PFSK-1 (cell line): ENCODE results near the gene ERBB4.

Experiments
- FOXP2 ChIP-seq: optimal IDR thresholded peaks from 2 replicates; pipeline ENCODE3; 2011; ENCODE audit warnings: borderline replicate concordance, control low read depth, inconsistent platforms; ENCODE audit not compliant: insufficient read depth; ENCODE audit errors: extremely low read length, extremely low read depth
- POLR2AphosphoS5 ChIP-seq: IDR thresholded peaks from 2 replicates; pipeline ENCODE4 v1.6.1; 2012; ENCODE audit warnings: low read depth, mild to moderate bottlenecking, control low read depth, low read length, moderate library complexity
- REST ChIP-seq, 2 experiments: IDR thresholded peaks; 2 replicates each; pipeline versions ENCODE4 v1.6.1 to v1.8.0; 2011 to 2012; ENCODE audit warnings: low read depth in 2 of 2, low read length in 2 of 2, control low read depth in 1 of 2, inconsistent platforms in 1 of 2, mild to moderate bottlenecking in 1 of 2, moderate library complexity in 1 of 2; ENCODE audit not compliant: insufficient read depth in 1 of 2
- SIN3A ChIP-seq: IDR thresholded peaks from 2 replicates; pipeline ENCODE4 v1.6.1; 2012; ENCODE audit warnings: mild to moderate bottlenecking, low read length, moderate library complexity, borderline replicate concordance; ENCODE audit not compliant: insufficient read depth
- TAF1 ChIP-seq: IDR thresholded peaks from 2 replicates; pipeline ENCODE4 v1.6.1; 2012; ENCODE audit warnings: low read length, control low read depth, borderline replicate concordance; ENCODE audit not compliant: insufficient read depth

ERBB4 gene

DNA sequence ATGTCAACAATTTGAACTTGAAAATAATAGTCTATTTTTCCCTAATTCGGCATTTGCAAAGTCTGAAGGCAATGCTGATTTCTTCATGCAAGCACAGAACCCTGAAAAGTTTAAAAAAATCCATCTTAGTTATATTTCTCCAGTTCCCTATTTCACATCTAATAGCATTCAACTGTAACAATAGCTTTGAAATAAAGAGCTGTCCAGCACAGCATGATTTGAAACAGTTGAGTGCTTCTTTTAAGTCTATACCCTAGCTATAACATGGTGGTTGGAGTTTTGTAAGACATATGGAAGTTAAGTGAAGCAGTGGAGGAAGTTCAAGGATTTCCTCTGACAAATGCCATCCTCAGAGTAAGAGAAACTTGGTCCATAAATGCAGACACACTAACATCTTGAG is 691.9 kb downstream of the ERBB4 start:
- TF ChIP-seq POLR2AphosphoS5 (no peak), REST (IDR thresholded peaks at IDR 0.05; ENCODE audit: insufficient read depth in 1 of 2, low read depth in 2 of 2, low read length in 2 of 2) (no peak)

GRCh38 chr2:211846036-211846400 is 692.6 kb downstream of the ERBB4 start:
- TF ChIP-seq TAF1 (no peak), POLR2AphosphoS5 (no peak), SIN3A (no peak), FOXP2 (no peak), REST (IDR thresholded peaks at IDR 0.05; ENCODE audit: insufficient read depth in 1 of 2, low read depth in 2 of 2, low read length in 2 of 2) (no peak)

DNA sequence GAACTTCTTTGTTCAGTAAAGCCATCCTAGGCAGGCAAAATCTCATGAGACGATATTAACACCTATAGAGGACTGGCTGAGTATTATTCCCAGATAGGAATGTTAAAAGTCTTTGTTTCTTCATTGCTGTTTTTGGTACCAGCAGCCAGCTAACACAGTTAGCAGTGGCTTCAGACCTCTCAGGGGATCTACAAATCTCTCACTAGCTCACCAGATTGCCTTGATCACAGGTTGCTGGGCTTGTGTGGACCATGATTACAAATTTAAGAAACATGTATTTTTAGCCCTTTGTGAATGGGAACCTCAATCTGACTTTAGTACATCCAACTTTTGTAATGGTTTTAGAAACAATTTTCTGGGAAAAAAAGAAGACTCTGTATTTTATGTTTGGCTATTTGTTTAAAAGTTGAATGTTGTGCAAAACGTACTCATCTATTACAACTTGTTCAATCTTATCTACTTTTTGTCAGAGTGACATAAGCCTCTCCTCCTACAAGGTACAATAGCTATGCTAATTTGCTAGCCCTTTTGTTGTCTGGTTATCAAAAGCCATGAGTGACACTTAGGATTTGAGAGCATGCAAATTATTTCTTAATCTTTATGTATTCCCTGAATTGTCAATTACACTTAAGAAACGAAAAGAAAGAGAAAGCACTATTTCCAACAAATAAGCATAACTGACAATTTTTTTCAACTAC is 693.1 kb downstream of the ERBB4 start:
- no peak for TF ChIP-seq REST (IDR thresholded peaks at IDR 0.05; ENCODE audit: insufficient read depth in 1 of 2, low read depth in 2 of 2, low read length in 2 of 2)
- TF ChIP-seq FOXP2, result no peak
- no peak for TF ChIP-seq POLR2AphosphoS5
- TF ChIP-seq TAF1, result no peak
- no peak for TF ChIP-seq SIN3A

GRCh38 chr2:211837706-211838105 is 700.9 kb downstream of the ERBB4 start:
- no peak for TF ChIP-seq REST (IDR thresholded peaks at IDR 0.05; ENCODE audit: insufficient read depth in 1 of 2, low read depth in 2 of 2, low read length in 2 of 2)
- TF ChIP-seq TAF1, result no peak
- TF ChIP-seq SIN3A, result no peak
- no peak for TF ChIP-seq POLR2AphosphoS5
- TF ChIP-seq FOXP2, result no peak

- no peak for TF ChIP-seq REST (IDR thresholded peaks at IDR 0.05; ENCODE audit: insufficient read depth in 1 of 2, low read depth in 2 of 2, low read length in 2 of 2)
These were observed 701.4 kb downstream of the ERBB4 start for GRCh38 chr2:211837206-211837605.
